GM12865 (cell line): ENCODE results near the gene FIBCD1.
"Not testable (repeated sequence)": the region's sequence is repeated elsewhere in the genome, so short reads cannot be mapped to it uniquely, and the experiment has no call there.

Source experiments
- DNase-seq: peaks from one replicate; pipeline ENCODE4 v3.0.0; 2010; ENCODE audit warnings: low read depth
- H3K4me3 ChIP-seq: 2 replicates; pipeline ENCODE4 v1.5.1; 2011; ENCODE audit warnings: mild to moderate bottlenecking, low read depth, low read length, control low read depth
- CTCF ChIP-seq: IDR thresholded peaks from 2 replicates; pipeline ENCODE4 v1.5.1; 2011; ENCODE audit warnings: low read length, control low read depth, low read depth, inconsistent platforms; ENCODE audit not compliant: insufficient read depth; ENCODE audit errors: missing control alignments

The FIBCD1 gene

DNA sequence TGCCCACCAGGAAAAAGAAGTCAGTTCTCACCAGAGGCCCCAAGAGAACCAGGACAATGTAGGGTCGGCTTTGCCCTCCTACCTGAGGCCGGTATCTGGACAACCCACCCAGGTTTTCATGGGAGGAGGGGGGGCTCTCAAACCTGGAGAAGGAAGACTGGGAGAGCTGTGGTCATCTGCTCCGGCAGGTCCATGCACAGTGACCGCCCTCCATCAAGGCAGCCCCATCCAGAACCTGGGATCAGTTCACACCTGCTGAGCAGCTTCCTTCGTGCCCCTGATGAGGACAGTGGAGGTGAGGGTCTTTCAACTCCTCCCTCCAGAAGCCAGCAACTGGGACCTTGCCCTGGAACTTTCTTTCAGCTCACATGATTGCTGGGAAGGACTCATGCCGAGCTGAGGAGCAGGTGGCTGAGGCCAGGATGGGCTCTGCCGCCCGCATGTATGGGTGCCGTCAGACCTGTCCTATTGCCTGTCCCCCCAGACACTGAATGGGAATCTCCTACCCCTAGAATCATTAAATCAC lies 20.8 kb upstream of the FIBCD1 start:
- no peak overlapping the region for H3K4me3 ChIP-seq
- DNase-seq = no peak
- TF ChIP-seq CTCF = no peak

DNA sequence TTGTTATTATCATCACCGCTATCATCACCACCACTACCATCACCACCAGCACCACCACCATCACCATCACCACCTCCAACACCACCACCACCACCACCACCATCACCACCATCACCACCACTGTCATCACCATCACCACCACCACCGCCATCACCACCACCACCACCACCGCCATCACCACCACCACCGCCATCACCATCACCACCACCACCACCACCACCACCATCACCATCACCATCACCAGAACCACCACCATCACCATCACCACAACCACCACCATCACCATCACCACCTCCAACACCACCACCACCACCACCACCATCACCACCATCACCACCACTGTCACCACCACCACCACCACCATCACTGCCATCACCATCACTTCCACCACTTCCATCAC lies 19.5 kb upstream of the FIBCD1 start:
- not testable (repeated sequence) for DNase-seq, H3K4me3 ChIP-seq

GRCh38 chr9:130957451-130958203 lies 18.6 kb upstream of the FIBCD1 start:
- no peak for TF ChIP-seq CTCF
- no peak overlapping the region for H3K4me3 ChIP-seq
- DNase-seq = no peak

- no peak for DNase-seq
- H3K4me3 ChIP-seq = no peak overlapping the region
- TF ChIP-seq CTCF = no peak
Measured at GRCh38 chr9:130956636-130957450, 17.8 kb upstream of the FIBCD1 start.

GRCh38 chr9:130955947-130956621 lies 17.0 kb upstream of the FIBCD1 start:
- DNase-seq = no peak
- TF ChIP-seq CTCF = no peak
- H3K4me3 ChIP-seq = no peak overlapping the region

DNA sequence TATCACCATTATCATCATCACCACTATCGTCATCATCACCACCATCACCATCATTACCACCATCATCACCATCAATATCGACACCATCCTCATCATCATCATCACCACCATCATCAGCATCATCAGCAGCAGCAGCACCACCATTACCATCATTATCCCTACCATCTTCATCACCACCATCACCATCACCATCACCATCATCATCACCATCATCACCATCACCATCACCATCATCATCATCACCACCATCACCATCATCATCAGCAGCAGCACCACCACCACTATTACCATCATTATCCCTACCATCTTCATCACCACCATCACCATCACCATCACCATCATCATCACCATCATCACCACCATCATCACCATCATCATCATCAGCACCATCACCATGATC lies 15.9 kb upstream of the FIBCD1 start:
- DNase-seq, H3K4me3 ChIP-seq: not testable (repeated sequence)

DNA sequence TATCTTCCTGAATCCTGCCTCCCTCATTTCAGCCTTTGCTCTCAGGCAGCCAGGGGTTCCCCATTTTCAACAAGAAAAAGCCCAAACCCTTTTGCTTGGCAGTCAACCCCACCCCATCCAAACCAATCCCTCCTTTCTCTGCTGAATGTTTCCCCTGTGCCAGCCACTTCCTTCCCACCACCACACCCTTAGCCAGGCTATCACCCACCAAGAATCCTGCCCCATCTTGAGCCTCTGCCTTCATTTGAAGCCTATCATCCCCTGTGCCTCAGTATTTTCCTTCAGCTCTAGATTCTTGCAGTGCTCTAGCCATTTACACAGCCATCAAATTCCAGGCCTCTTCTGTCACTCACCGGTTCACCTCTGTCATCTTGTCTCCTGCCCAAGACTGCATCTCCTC lies 15.3 kb upstream of the FIBCD1 start:
- no peak for DNase-seq
- no peak overlapping the region for H3K4me3 ChIP-seq
- TF ChIP-seq CTCF = no peak
